ENCODE results near the gene TSACC.

DNA sequence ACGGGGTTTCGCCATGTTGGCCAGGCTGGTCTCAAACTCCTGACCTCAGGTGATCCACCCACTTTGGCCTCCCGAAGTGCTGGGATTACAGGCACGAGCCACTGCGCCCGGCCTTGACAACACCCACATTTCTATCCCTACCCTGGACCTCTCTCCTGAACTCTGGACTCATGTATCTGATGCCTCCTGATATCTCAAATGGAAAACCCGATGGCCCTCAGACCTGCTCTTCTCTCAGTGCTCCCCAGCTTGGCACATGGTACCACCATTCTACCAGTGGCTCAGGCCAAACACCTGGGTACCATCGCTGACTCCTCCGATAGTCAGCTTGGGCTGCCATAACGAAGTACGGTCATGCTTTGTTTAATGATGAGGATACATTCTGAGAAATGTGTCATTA is 22.2 kb downstream of the TSACC start:
- TF ChIP-seq, protein P1, sequence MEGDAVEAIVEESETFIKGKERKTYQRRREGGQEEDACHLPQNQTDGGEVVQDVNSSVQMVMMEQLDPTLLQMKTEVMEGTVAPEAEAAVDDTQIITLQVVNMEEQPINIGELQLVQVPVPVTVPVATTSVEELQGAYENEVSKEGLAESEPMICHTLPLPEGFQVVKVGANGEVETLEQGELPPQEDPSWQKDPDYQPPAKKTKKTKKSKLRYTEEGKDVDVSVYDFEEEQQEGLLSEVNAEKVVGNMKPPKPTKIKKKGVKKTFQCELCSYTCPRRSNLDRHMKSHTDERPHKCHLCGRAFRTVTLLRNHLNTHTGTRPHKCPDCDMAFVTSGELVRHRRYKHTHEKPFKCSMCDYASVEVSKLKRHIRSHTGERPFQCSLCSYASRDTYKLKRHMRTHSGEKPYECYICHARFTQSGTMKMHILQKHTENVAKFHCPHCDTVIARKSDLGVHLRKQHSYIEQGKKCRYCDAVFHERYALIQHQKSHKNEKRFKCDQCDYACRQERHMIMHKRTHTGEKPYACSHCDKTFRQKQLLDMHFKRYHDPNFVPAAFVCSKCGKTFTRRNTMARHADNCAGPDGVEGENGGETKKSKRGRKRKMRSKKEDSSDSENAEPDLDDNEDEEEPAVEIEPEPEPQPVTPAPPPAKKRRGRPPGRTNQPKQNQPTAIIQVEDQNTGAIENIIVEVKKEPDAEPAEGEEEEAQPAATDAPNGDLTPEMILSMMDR (IDR thresholded peaks at IDR 0.05) = no peak
- no peak for TF ChIP-seq POLR2A (IDR thresholded peaks at IDR 0.05)
